K562 (cell line): ENCODE results near the gene RASGRP1. TPM values are rescaled to one million over a fixed set of nuclear protein-coding genes. Genes with fewer than 3 reads are reported as not detected.

Experiments used
- ATAC-seq: fragments of 200-7000 bp; cut with Tn5 transposase; 3 replicates; pipeline ENCODE4 v1.9.1; 2020; ENCODE audit warnings: moderate library complexity
- BruUV-seq: library from RNA; stranded (reverse); fragments of 400-500 nt; replicated peaks from 2 replicates; lab custom pipeline; 2021; lab: Mats Ljungman, UMichigan
- CTCF ChIA-PET: fragments of 300-600 bp; formaldehyde crosslinking; extraction: SDS; loops from one replicate; lab custom pipeline; 2021; ENCODE audit warnings: low intra/inter-chr PET ratio; lab: Yijun Ruan, JAX
- POLR2A ChIA-PET: fragments of 300-600, 350-650 bp; sonication (Branson Sonifier 250); formaldehyde crosslinking; extraction: SDS; loops from one replicate; lab custom pipeline; 2021; ENCODE audit warnings: antibody characterized with exemption, inconsistent platforms; lab: Yijun Ruan, JAX
- DNase-seq, 4 experiments: peaks; one replicate each; pipeline versions ENCODE4 v3.0.0 to v3.0.0-alpha.2; 2011 to 2018; ENCODE audit warnings: low spot score in 3 of 4, mixed read lengths in 3 of 4; ENCODE audit errors: extremely low read depth in 1 of 4
- FAIRE-seq: peaks from 2 replicates; lab custom pipeline; 2011; peaks lifted over from hg19 to GRCh38; lab: Jason Lieb, UNC
- H2AFZ ChIP-seq: 2 replicates; pipeline ENCODE4 v1.6.0; 2011; ENCODE audit warnings: low read depth, low read length, control low read depth, inconsistent platforms
- H3K27ac ChIP-seq: fragments of 200-600 bp; 3 replicates; pipeline ENCODE4 v1.8.0; 2011; ENCODE audit warnings: low read depth, mild to moderate bottlenecking, control low read depth, inconsistent platforms, low read length, moderate library complexity, mixed read lengths; ENCODE audit errors: extremely low read depth
- H3K27me3 ChIP-seq, 2 experiments: fragments of 300-600 bp in 1 of 2; 2 replicates in 1 of 2; 3 replicates in 1 of 2; pipeline versions ENCODE4 v1.6.0 to v1.8.0; 2011; ENCODE audit warnings: inconsistent platforms in 2 of 2, low read length in 2 of 2, mild to moderate bottlenecking in 1 of 2, mixed read lengths in 1 of 2, moderate library complexity in 1 of 2; ENCODE audit not compliant: control insufficient read depth in 2 of 2, insufficient read depth in 2 of 2
- H3K36me3 ChIP-seq: fragments of 300-600 bp; 3 replicates; pipeline ENCODE4 v1.8.0; 2011; ENCODE audit warnings: mild to moderate bottlenecking, low read length, inconsistent platforms; ENCODE audit not compliant: control insufficient read depth, insufficient read depth
- H3K4me1 ChIP-seq, 2 experiments: fragments of 200-600 bp in 1 of 2; replicated peaks in 1 of 2; 2 replicates in 1 of 2; 3 replicates in 1 of 2; pipeline versions ENCODE4 v1.5.1 to v1.8.0; 2011; ENCODE audit warnings: inconsistent platforms in 2 of 2, low read length in 2 of 2, mild to moderate bottlenecking in 1 of 2, mixed read lengths in 1 of 2, moderate library complexity in 1 of 2; ENCODE audit not compliant: control insufficient read depth in 2 of 2, insufficient read depth in 2 of 2
- H3K4me2 ChIP-seq: 2 replicates; pipeline ENCODE4 v1.6.1; 2011; ENCODE audit warnings: low read length, control low read depth, inconsistent platforms, mixed read lengths; ENCODE audit not compliant: insufficient read depth
- H3K4me3 ChIP-seq: fragments of 200-600 bp; sonication (generic), shearing (Covaris generic); 2 replicates; pipeline ENCODE4 v1.5.1; 2016; ENCODE audit warnings: control low read depth, inconsistent platforms
- H3K79me2 ChIP-seq: fragments of 200-600 bp; 3 replicates; pipeline ENCODE4 v1.8.0; 2011; ENCODE audit warnings: low read length, inconsistent platforms; ENCODE audit not compliant: control insufficient read depth, insufficient read depth
- H3K9ac ChIP-seq, 2 experiments: 2 replicates each; pipeline versions ENCODE4 v1.6.0 to v1.6.1; 2011; ENCODE audit warnings: low read depth in 2 of 2, low read length in 2 of 2, control low read depth in 1 of 2, inconsistent platforms in 1 of 2, mild to moderate bottlenecking in 1 of 2, mixed read lengths in 1 of 2; ENCODE audit not compliant: insufficient read depth in 1 of 2
- H3K9me1 ChIP-seq: one replicate; pipeline ENCODE4 v1.6.0; 2011; ENCODE audit warnings: inconsistent platforms, mild to moderate bottlenecking, low read length, moderate library complexity; ENCODE audit not compliant: control insufficient read depth, insufficient read depth
- H3K9me3 ChIP-seq: replicated peaks from 2 replicates; pipeline ENCODE4 v1.5.1; 2011; ENCODE audit warnings: low read depth, low read length, inconsistent platforms; ENCODE audit not compliant: control insufficient read depth, insufficient read depth
- H4K20me1 ChIP-seq: replicated peaks from 2 replicates; pipeline ENCODE4 v1.6.1; 2011; ENCODE audit warnings: low read length, inconsistent platforms, mixed read lengths; ENCODE audit not compliant: control insufficient read depth, insufficient read depth
- C11orf30 ChIP-seq: fragments of 450-650 bp; IDR thresholded peaks from 2 replicates; pipeline ENCODE4 v1.6.1; 2016; ENCODE audit warnings: low read depth, mild to moderate bottlenecking
- HDAC1 ChIP-seq, 2 experiments: fragments of 450-650 bp; IDR thresholded peaks; 2 replicates each; pipeline ENCODE4 v1.6.1; 2016 to 2017; ENCODE audit warnings: inconsistent platforms in 1 of 2, mild to moderate bottlenecking in 1 of 2, moderate library complexity in 1 of 2
- MAFG ChIP-seq: fragments of 450-650 bp; conservative IDR thresholded peaks from 2 replicates; pipeline ENCODE4 v1.6.1; 2016; ENCODE audit warnings: missing genetic modification characterization, missing compliant biosample characterization
- TCF7L2 ChIP-seq: fragments of 150-350 bp; IDR thresholded peaks from 2 replicates; pipeline ENCODE4 v1.6.1; 2016; ENCODE audit warnings: low read depth, mild to moderate bottlenecking, low read length, moderate library complexity
- ZNF316 ChIP-seq: fragments of 450-650 bp; IDR thresholded peaks from 2 replicates; pipeline ENCODE4 v1.6.1; 2016
- WGBS: fragments of 100-300 bp; shearing (Covaris generic); methylation state at CpG from one replicate; pipeline ENCODE4 v1.1.6; 2016; ENCODE audit warnings: low coverage, mixed read lengths; ENCODE audit not compliant: insufficient coverage; ENCODE audit errors: missing lambda C conversion rate; 5-methylcytosine and 5-hydroxymethylcytosine counted together
- in situ Hi-C: fragments of 300-500 bp; cut with MboI; formaldehyde crosslinking; loops from 4 replicates; pipeline ENCODE4 v1.15.0; 2018; ENCODE audit warnings: inconsistent platforms, mixed read lengths
- intact Hi-C: fragments of 100-400 bp; cut with micrococcal nuclease; formaldehyde crosslinking; loops from 2 replicates; pipeline ENCODE4 v1.14.2; 2022
- polyA plus RNA-seq, 8 experiments: library from polyadenylated mRNA; depleted of rRNA in 4 of 8; stranded (reverse) in 5 of 8; unstranded in 3 of 8; fragments of >200 nt; fragmentation: Nextera tagmentation in 2 of 8; fragmentation: Illumina TruSeq in 1 of 8; extraction: Ambion mirVana in 2 of 8; extraction: Trizol in 1 of 8; gene quantifications; 2 replicates each; pipeline versions ENCODE4 v1.2.1 to v1.2.3, GENCODE V29; 2011 to 2014; ENCODE audit warnings: inconsistent platforms in 1 of 8, missing spikeins in 1 of 8
- total RNA-seq, 7 experiments: library from RNA; depleted of rRNA in 6 of 7; stranded (reverse); fragments of >200 nt in 6 of 7; fragmentation: Illumina TruSeq in 2 of 7; extraction: Trizol in 2 of 7; gene quantifications; 2 replicates each; pipeline versions ENCODE4 v1.2.1 to v1.2.3, GENCODE V29; 2011 to 2021; ENCODE audit warnings: low replicate concordance in 1 of 7

Gene RASGRP1
- total and polyA plus RNA-seq, 9 of the 15 experiments (the other 6 are each of a cell fraction or from before 2014, with no cell fraction given): 0.14 to 0.72 (median 0.31) TPM

GRCh38 chr15:38481761-38482160 lies 82.9 kb downstream of the RASGRP1 start (continued):
- TF ChIP-seq TCF7L2: no peak

- Histone ChIP-seq H3K9ac (no peak overlapping the region), H3K27me3 (no peaks in the 10 kb centered on the region), H3K79me2 (no peaks in the 10 kb centered on the region), H3K9me1 (no peaks in the 10 kb centered on the region), H3K4me3 (no peak overlapping the region), H3K4me2 (no peak overlapping the region), H3K27ac (no peak overlapping the region), H4K20me1 (no peaks in the 10 kb centered on the region), H3K9me3 (no peaks in the 10 kb centered on the region), H2AFZ (no peak overlapping the region), H3K4me1 (no peaks in the 10 kb centered on the region), H3K36me3 (peaks cover 51% of the 10 kb centered on the region; the same call in 2 of the 3 replicates)
- FAIRE-seq (peak; percentile 32), DNase-seq (no peak), ATAC-seq (no peak)
- 77% methylated on average over 5 of the region's 5 CpGs for WGBS
- CTCF ChIA-PET: no interaction called here
- POLR2A ChIA-PET: interaction anchor here (1.0 kb wide), 1 partner anchor 83 kb away, joined by 3 read pairs; no protein-coding TSS in a partner anchor
- BruUV-seq: no TSS peak
- TF ChIP-seq C11orf30 (peak; percentile 38; the same call in 1 of the 2 replicates), HDAC1 (IDR thresholded peaks at IDR 0.05) (no peak), ZNF316 (peak; percentile 69), MAFG (tag) (peak; percentile 70)
- intact Hi-C loops (no loop called here), in situ Hi-C loops (no loop called here)
These were observed 83.5 kb downstream of the RASGRP1 start for GRCh38 chr15:38481113-38481512.
